Measurements from ENCODE around the gene HOXA13. TPM values are rescaled to one million over a fixed set of nuclear protein-coding genes. Genes with fewer than 3 reads are reported as not detected.

Gene HOXA13
- total and polyA plus RNA-seq, 2 donors (not counting 1 experiment from before 2014, with no cell fraction given): not detected

- H3K4me2 ChIP-seq (replicated peaks; ENCODE audit: low read depth, low read length, poor library complexity, severe bottlenecking): no peak overlapping the region
- no peaks in the 10 kb centered on the region for H3K79me2 ChIP-seq (ENCODE audit: control insufficient read depth, insufficient read depth, low read length)
Measured at GRCh38 chr7:27170426-27171324, 29.2 kb downstream of the HOXA13 start.

More at GRCh38 chr7:27170426-27171324, 29.2 kb downstream of the HOXA13 start:
- no peak for TF ChIP-seq EZH2 (IDR thresholded peaks at IDR 0.05; ENCODE audit: borderline replicate concordance, insufficient read depth, low read depth, low read length, poor library complexity, severe bottlenecking)
- no peak for TF ChIP-seq CTCF (IDR thresholded peaks at IDR 0.05)
- 14% methylated on average over 1 of the region's 11 CpGs for WGBS (ENCODE audit: insufficient coverage)
- H3K4me1 Mint-ChIP-seq: peaks cover 19% of the 10 kb centered on the region
- Histone ChIP-seq H3K9ac (ENCODE audit: low read length) (no peak overlapping the region), H3K27ac (ENCODE audit: low read length in 2 of 2) (no peak overlapping the region), H2AFZ (ENCODE audit: insufficient read depth, low read depth, low read length, poor library complexity, severe bottlenecking) (no peak overlapping the region), H3K27me3 (replicated peaks in 1 of 4; ENCODE audit: control extremely low read depth in 1 of 4, control insufficient read depth in 3 of 4, insufficient read depth in 4 of 4, low read length in 3 of 4) (peaks cover 0 to 96% (median 82%) of the 10 kb centered on the region in 4 experiments), H3K9me3 (ENCODE audit: control extremely low read depth in 1 of 3, control insufficient read depth in 2 of 3, insufficient read depth in 1 of 3, low read length in 2 of 3) (peaks cover 0 to 84% (median 24%) of the 10 kb centered on the region in 3 donors), H3K4me1 (ENCODE audit: control insufficient read depth in 2 of 2, insufficient read depth in 2 of 2, low read length in 2 of 2) (peaks cover 50 to 78% of the 10 kb centered on the region in 2 donors), H3K36me3 (replicated peaks in 1 of 2; ENCODE audit: control extremely low read depth in 1 of 2, control insufficient read depth in 1 of 2, extremely low read depth in 1 of 2, insufficient read depth in 2 of 2, low read length in 1 of 2) (no peaks in the 10 kb centered on the region), H4K20me1 (ENCODE audit: control insufficient read depth, insufficient read depth, low read length, poor library complexity, severe bottlenecking) (peaks cover 11% of the 10 kb centered on the region), H3K4me3 (ENCODE audit: control extremely low read depth in 1 of 5, extremely low read depth in 1 of 5, insufficient read depth in 1 of 5, low read depth in 2 of 5, low read length in 4 of 5) (no peak overlapping the region)
- H3K9me3 Mint-ChIP-seq (ENCODE audit: insufficient read depth): no peaks in the 10 kb centered on the region
- intact Hi-C loops (cut with micrococcal nuclease): no loop called here
- peak; percentile 37 for DNase-seq
- H3K27ac Mint-ChIP-seq: peak overlapping the region; percentile 61
- no peak overlapping the region for H3K4me3 Mint-ChIP-seq
- ChIA-PET CTCF (interaction anchor here (1.0 to 2.8 kb wide), 6 partner anchors 9 to 25 kb away, joined by 3 to 10 read pairs (median 4); no protein-coding TSS in a partner anchor), POLR2A (no interaction called here)
- ATAC-seq (ENCODE audit: low read depth): no peak
- peaks cover 56% of the 10 kb centered on the region for H3K27me3 Mint-ChIP-seq
